K562 (cell line): ENCODE results near the gene KLHDC10. TPM values are rescaled to one million over a fixed set of nuclear protein-coding genes. Genes with fewer than 3 reads are reported as not detected.
A peak's percentile ranks its signal among the peaks of the same experiment; 100 is the strongest.

Source experiments
- BRD9 ChIP-seq: fragments of 450-650 bp; IDR thresholded peaks from 2 replicates; pipeline ENCODE4 v1.6.1; 2018; ENCODE audit warnings: low read depth; ENCODE audit not compliant: partially characterized antibody
- DNMT1 ChIP-seq: fragments of 450-650 bp; IDR thresholded peaks from 2 replicates; pipeline ENCODE4 v1.6.1; 2016; ENCODE audit warnings: antibody characterized with exemption, mild to moderate bottlenecking
- HSF4 ChIP-seq: fragments of 250-450 bp; sonication (Bioruptor Pico); IDR thresholded peaks from 2 replicates; pipeline ENCODE4 v2.1.2; 2022; ENCODE audit warnings: mild to moderate bottlenecking, moderate library complexity, borderline replicate concordance
- KDM2B ChIP-seq: fragments of 250-450 bp; sonication (Bioruptor Pico); IDR thresholded peaks from 2 replicates; pipeline ENCODE4 v1.8.0; 2021; ENCODE audit warnings: mild to moderate bottlenecking, moderate library complexity
- KDM4B ChIP-seq, 2 experiments: fragments of 450-650 bp in 1 of 2; sonication (generic) in 1 of 2; IDR thresholded peaks; 2 replicates each; pipeline ENCODE4 v1.6.1; 2016 to 2017; ENCODE audit warnings: borderline replicate concordance in 2 of 2, antibody characterized with exemption in 1 of 2, low read depth in 1 of 2, mild to moderate bottlenecking in 1 of 2
- LEF1 ChIP-seq: fragments of 450-650 bp; IDR thresholded peaks from 2 replicates; pipeline ENCODE4 v1.6.1; 2016; ENCODE audit warnings: mild to moderate bottlenecking
- MAFK ChIP-seq: IDR thresholded peaks from 2 replicates; pipeline ENCODE4 v1.6.1; 2011; ENCODE audit warnings: low read length, improper control_type of control experiment
- NBN ChIP-seq: fragments of 450-650 bp; IDR thresholded peaks from 2 replicates; pipeline ENCODE4 v1.6.1; 2016; ENCODE audit warnings: low read depth, mild to moderate bottlenecking
- PHB ChIP-seq: fragments of 250-450 bp; sonication (Bioruptor Pico); IDR thresholded peaks from 2 replicates; pipeline ENCODE4 v1.5.0; 2021
- PYGO2 ChIP-seq: fragments of 450-650 bp; IDR thresholded peaks from 2 replicates; pipeline ENCODE4 v1.6.1; 2016; ENCODE audit warnings: mild to moderate bottlenecking, missing genetic modification characterization, moderate library complexity, missing compliant biosample characterization
- SMARCA4 ChIP-seq: fragments of 450-650 bp; IDR thresholded peaks from 2 replicates; pipeline ENCODE4 v1.6.1; 2016
- SRSF1 ChIP-seq: fragments of 200-400 bp; formaldehyde crosslinking; IDR thresholded peaks from 2 replicates; pipeline ENCODE4 v1.6.1; 2017; ENCODE audit warnings: mild to moderate bottlenecking, low read depth, low read length, moderate library complexity
- TEAD1 ChIP-seq, 2 experiments: fragments of 450-650 bp in 1 of 2; sonication (generic) in 1 of 2; formaldehyde crosslinking; IDR thresholded peaks; 2 replicates each; pipeline versions ENCODE4 v1.4.0 to v1.8.0; 2020 to 2022; ENCODE audit warnings: mild to moderate bottlenecking in 2 of 2, missing genetic modification reagents in 1 of 2
- polyA plus RNA-seq, 8 experiments: library from polyadenylated mRNA; depleted of rRNA in 4 of 8; stranded (reverse) in 5 of 8; unstranded in 3 of 8; fragments of >200 nt; fragmentation: Nextera tagmentation in 2 of 8; fragmentation: Illumina TruSeq in 1 of 8; extraction: Ambion mirVana in 2 of 8; extraction: Trizol in 1 of 8; gene quantifications; 2 replicates each; pipeline versions ENCODE4 v1.2.1 to v1.2.3, GENCODE V29; 2011 to 2014; ENCODE audit warnings: inconsistent platforms in 1 of 8, missing spikeins in 1 of 8
- total RNA-seq, 7 experiments: library from RNA; depleted of rRNA in 6 of 7; stranded (reverse); fragments of >200 nt in 6 of 7; fragmentation: Illumina TruSeq in 2 of 7; extraction: Trizol in 2 of 7; gene quantifications; 2 replicates each; pipeline versions ENCODE4 v1.2.1 to v1.2.3, GENCODE V29; 2011 to 2021; ENCODE audit warnings: low replicate concordance in 1 of 7
- TF ChIP-seq, protein P1 (sequence below): fragments of 250-450 bp; sonication (Bioruptor Pico); IDR thresholded peaks from 2 replicates; pipeline ENCODE4 v1.8.0; 2021; ENCODE audit warnings: mild to moderate bottlenecking, moderate library complexity
- TF ChIP-seq, protein P2 (sequence below): fragments of 450-650 bp; IDR thresholded peaks from 2 replicates; pipeline ENCODE4 v1.6.1; 2016; ENCODE audit warnings: borderline replicate concordance
- TF ChIP-seq, protein P3 (sequence below), 2 experiments: fragments of 450-650 bp; IDR thresholded peaks; 2 replicates each; pipeline ENCODE4 v1.6.1; 2018; ENCODE audit warnings: mild to moderate bottlenecking in 2 of 2, low read depth in 1 of 2; ENCODE audit not compliant: partially characterized antibody in 2 of 2
- TF ChIP-seq, protein P4 (sequence below): fragments of 450-650 bp; formaldehyde crosslinking; conservative IDR thresholded peaks from 2 replicates; pipeline ENCODE4 v1.4.0; 2022; ENCODE audit warnings: mild to moderate bottlenecking, missing genetic modification characterization

Gene KLHDC10
- total and polyA plus RNA-seq, 9 of the 15 experiments (the other 6 are each of a cell fraction or from before 2014, with no cell fraction given): 9.8 to 80.5 (median 31.4) TPM

DNA sequence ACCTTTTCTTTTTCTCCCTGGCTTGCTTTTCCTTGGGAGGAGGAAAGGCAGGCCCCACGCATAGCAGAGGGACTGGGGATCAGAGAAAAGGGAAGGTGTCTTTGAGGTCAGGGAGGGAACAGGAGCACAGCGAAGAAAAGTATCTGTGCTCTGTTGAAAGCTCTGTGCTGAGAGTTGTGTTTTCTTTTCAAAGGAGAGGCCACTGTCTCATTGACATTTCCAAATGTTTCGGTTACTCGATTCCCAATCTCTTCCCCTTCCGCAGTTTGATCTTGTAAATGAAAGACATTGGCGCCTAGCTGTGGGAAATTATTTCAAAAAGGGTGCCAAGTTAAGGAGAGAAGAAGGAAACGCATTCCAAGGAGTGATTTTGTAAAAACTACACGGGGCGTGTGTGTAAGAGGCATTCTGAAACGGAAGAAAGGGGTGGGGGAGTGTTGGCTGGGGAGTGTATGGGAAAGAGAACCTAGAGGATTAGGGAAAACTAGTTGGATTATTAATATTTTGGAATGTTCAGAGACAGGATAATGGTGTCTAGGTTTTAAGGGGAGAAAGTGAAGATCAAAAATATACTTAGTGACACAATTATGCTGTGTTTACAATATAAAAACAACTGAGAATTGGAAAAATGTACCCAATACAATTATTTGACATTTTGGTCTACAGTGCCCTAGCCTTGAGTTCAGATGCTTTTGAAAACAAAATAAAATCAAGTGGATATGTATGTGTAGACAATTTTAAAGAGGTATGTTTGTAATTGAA lies 708 bp downstream of the KLHDC10 start (continued):
- TF ChIP-seq BRD9 (peak; percentile 39), PYGO2 (tag) (no peak), PHB (CRISPR knock-in tag) (0 out of 2 replicates have a peak, but pooled peaks have one; percentile 2), KDM4B (IDR thresholded peaks at IDR 0.05; ENCODE audit: borderline replicate concordance in 2 of 2, low read depth in 1 of 2) (no peak), HSF4 (CRISPR knock-in tag) (no peak), SRSF1 (no peak), LEF1 (0 out of 2 replicates have a peak, but pooled peaks have one; percentile 12), DNMT1 (no peak; the same call in 1 of the 2 replicates), MAFK (no peak), TEAD1 (CRISPR knock-in tag; IDR thresholded peaks at IDR 0.05) (peak; percentile 17 to 84; a peak in 1 of 4 replicates), KDM2B (CRISPR knock-in tag) (0 out of 2 replicates have a peak, but pooled peaks have one; percentile 5), SMARCA4 (peak; percentile 73; the same call in 1 of the 2 replicates), NBN (peak; percentile 55; the same call in 1 of the 2 replicates)
- TF ChIP-seq, protein P1, sequence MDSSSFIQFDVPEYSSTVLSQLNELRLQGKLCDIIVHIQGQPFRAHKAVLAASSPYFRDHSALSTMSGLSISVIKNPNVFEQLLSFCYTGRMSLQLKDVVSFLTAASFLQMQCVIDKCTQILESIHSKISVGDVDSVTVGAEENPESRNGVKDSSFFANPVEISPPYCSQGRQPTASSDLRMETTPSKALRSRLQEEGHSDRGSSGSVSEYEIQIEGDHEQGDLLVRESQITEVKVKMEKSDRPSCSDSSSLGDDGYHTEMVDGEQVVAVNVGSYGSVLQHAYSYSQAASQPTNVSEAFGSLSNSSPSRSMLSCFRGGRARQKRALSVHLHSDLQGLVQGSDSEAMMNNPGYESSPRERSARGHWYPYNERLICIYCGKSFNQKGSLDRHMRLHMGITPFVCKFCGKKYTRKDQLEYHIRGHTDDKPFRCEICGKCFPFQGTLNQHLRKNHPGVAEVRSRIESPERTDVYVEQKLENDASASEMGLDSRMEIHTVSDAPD (CRISPR knock-in tag): no peak
- TF ChIP-seq, protein P2, sequence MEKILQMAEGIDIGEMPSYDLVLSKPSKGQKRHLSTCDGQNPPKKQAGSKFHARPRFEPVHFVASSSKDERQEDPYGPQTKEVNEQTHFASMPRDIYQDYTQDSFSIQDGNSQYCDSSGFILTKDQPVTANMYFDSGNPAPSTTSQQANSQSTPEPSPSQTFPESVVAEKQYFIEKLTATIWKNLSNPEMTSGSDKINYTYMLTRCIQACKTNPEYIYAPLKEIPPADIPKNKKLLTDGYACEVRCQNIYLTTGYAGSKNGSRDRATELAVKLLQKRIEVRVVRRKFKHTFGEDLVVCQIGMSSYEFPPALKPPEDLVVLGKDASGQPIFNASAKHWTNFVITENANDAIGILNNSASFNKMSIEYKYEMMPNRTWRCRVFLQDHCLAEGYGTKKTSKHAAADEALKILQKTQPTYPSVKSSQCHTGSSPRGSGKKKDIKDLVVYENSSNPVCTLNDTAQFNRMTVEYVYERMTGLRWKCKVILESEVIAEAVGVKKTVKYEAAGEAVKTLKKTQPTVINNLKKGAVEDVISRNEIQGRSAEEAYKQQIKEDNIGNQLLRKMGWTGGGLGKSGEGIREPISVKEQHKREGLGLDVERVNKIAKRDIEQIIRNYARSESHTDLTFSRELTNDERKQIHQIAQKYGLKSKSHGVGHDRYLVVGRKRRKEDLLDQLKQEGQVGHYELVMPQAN: peak; percentile 83
- TF ChIP-seq, protein P3, sequence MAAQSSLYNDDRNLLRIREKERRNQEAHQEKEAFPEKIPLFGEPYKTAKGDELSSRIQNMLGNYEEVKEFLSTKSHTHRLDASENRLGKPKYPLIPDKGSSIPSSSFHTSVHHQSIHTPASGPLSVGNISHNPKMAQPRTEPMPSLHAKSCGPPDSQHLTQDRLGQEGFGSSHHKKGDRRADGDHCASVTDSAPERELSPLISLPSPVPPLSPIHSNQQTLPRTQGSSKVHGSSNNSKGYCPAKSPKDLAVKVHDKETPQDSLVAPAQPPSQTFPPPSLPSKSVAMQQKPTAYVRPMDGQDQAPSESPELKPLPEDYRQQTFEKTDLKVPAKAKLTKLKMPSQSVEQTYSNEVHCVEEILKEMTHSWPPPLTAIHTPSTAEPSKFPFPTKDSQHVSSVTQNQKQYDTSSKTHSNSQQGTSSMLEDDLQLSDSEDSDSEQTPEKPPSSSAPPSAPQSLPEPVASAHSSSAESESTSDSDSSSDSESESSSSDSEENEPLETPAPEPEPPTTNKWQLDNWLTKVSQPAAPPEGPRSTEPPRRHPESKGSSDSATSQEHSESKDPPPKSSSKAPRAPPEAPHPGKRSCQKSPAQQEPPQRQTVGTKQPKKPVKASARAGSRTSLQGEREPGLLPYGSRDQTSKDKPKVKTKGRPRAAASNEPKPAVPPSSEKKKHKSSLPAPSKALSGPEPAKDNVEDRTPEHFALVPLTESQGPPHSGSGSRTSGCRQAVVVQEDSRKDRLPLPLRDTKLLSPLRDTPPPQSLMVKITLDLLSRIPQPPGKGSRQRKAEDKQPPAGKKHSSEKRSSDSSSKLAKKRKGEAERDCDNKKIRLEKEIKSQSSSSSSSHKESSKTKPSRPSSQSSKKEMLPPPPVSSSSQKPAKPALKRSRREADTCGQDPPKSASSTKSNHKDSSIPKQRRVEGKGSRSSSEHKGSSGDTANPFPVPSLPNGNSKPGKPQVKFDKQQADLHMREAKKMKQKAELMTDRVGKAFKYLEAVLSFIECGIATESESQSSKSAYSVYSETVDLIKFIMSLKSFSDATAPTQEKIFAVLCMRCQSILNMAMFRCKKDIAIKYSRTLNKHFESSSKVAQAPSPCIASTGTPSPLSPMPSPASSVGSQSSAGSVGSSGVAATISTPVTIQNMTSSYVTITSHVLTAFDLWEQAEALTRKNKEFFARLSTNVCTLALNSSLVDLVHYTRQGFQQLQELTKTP (IDR thresholded peaks at IDR 0.05; ENCODE audit: low read depth in 1 of 2, partially characterized antibody in 2 of 2): peak in 1 of 2 experiments; percentile 40
- TF ChIP-seq, protein P4, sequence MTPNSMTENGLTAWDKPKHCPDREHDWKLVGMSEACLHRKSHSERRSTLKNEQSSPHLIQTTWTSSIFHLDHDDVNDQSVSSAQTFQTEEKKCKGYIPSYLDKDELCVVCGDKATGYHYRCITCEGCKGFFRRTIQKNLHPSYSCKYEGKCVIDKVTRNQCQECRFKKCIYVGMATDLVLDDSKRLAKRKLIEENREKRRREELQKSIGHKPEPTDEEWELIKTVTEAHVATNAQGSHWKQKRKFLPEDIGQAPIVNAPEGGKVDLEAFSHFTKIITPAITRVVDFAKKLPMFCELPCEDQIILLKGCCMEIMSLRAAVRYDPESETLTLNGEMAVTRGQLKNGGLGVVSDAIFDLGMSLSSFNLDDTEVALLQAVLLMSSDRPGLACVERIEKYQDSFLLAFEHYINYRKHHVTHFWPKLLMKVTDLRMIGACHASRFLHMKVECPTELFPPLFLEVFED (CRISPR knock-in tag): peak; percentile 73; the same call in 1 of the 2 replicates
